8988T (cell line): ENCODE measurements around the gene RMND1.
A peak's percentile ranks its signal among the peaks of the same experiment; 100 is the strongest.
"Not testable (repeated sequence)": the region's sequence is repeated elsewhere in the genome, so short reads cannot be mapped to it uniquely, and the experiment has no call there.

Experiments used
- DNase-seq: peaks from one replicate; pipeline ENCODE4 v3.0.0; 2011

Gene RMND1

GRCh38 chr6:151413372-151414145 is 38.4 kb downstream of the RMND1 start:
- no peak for DNase-seq

DNA sequence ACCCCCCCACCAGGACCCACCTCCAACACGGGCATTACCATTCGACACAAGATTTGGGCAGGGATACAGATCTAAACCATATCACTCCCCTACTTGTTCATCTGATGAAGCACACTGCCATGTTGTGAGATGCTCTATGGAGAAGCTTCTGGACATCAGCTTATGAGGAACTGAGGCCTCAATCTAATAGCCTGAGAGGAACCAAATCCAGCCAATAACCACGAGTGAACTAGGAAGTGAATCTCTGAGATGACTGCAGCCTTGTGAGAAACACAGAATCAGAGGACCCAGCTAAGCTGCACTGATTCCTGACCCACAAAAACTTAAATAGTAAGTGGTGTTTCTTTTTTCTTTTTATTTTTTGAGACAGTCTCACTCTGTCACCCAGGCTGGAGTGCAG is 39.0 kb downstream of the RMND1 start:
- no peak for DNase-seq

DNA sequence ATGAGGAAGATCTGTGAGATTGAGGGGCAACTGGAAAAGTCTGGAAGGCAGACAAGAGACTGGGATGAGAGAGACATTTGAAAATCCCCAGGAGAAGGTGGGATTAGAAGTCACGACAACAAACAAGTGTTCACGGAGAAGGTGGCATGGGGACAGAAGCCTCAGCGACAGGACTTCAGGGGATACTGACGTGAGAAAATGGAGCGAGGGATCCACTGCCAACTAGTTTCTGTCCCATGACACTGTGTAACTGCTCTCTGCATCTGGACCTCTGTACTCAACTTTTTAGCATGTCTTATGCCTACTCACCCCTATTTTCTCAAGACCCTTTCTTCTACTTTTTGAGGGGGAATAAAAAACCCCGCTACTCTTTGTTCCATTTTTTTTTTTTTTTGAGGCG is 42.2 kb downstream of the RMND1 start:
- no peak for DNase-seq

DNA sequence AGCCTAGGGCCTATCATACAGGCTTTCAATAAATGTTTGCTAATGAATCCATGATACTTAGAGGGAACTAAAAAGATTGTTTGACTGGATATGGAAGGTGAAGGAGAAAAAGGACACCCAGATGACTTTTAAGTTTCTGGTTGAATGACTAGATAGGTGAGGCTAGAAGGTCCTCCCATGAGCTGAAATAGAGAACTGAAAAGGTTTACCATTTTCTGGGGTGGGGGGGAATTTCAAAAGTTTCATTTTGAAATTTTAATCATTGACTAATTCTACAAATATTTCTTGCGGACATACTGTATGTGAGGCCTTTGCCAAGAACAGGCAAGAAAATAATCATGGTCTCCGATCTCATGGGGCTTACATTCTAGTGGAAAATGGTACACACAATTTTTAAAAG is 42.7 kb downstream of the RMND1 start:
- no peak for DNase-seq

DNA sequence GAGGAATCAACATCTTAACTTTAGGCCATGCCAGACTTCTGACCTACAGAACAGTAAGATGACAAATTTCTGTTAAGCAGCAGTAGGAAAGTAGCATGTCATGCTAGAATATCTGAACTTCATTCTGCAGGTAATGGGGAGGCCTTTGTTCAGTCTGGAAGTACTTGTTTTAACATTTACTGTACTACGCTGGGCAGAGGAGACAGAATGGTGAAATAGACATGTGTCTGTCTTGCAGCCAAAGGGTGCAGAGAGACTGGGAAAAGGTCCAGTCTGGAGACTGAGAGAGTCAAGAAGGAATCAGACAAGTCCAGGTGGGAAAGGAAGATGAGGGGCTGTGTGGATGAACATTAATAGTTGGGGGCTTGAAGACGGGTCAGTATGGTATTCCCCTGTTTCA is 43.1 kb downstream of the RMND1 start:
- DNase-seq = no peak

DNA sequence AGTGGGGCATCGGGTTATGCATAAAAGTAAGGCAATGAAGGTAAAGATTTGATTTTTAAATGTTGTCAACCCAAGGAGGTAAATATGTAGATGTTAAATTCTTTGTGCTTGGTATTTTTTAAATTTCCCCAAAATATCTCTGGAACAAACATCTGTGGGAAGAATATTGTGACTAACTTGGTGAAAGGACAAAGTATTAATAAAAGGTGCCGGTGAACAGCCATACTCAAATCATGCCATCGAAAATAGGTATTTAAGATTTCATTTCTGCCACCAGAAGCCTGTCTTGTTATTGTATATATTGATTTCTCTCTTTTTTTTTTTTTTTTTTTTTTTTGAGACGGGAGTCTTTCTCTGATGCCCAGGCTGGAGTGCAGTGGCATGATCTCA is 48.0 kb downstream of the RMND1 start:
- DNase-seq = no peak

GRCh38 chr6:151402228-151402627 is 49.7 kb downstream of the RMND1 start:
- no peak for DNase-seq

DNA sequence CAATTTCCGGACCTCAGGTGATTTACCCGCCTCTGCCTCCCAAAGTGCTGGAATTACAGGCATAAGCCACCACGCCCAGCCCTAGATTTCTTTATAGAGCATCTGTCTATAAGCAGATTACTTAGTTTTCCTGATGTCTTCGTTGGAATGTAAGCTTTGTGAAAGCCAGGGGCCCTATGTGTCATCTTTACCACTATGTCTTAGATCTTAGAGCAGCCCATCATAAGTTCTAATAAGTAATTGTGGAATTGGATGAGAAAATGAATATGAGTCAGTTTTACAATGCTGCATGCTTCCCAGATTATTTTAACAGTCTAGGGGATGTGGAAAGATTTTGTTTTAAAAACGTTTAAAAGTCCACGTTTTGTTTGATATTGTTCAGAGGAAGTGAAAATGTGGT is 51.5 kb downstream of the RMND1 start:
- DNase-seq = no peak

GRCh38 chr6:151399679-151400078 is 52.2 kb downstream of the RMND1 start:
- no peak for DNase-seq

DNA sequence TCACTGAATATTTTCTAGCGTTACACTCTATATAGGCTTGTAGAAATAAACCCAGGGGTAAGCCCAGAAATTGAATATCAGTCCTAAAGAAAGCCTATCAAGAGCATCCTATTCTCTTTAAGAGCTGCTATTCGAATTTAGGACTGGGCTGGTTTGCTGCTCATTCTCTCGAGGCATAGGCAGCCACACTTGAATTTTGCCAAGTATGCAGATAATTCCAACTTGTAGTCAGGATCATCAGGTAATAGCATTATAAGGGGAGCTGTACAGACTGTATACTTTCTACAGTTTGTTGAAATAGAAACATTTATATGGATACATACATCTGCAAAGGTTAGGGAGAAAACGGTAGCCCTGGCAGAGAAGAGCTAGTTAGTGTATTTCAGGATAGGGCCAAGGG is 58.5 kb downstream of the RMND1 start:
- DNase-seq = no peak

DNA sequence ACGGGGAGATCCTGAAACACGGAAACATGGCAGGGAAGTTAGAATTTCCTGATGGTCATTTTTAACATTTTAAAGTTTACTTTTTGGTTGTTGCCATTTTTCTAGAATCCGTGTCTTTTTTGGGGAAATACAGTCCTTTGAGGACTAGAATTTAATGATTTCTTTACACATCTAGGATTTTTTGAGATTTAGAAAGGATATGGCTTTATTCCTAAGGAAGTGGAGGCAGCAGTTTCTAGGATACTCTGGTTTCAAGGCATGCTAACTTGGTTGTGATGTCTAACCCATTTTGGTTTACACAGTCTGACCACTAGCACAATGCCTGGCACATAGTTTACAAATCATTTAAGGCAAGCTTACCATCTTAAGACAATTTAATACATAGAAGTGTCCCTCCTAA is 59.5 kb downstream of the RMND1 start:
- DNase-seq = no peak

GRCh38 chr6:151391471-151392413 is 60.2 kb downstream of the RMND1 start, which contains the start of gene ZBTB2:
ZBTB2 (minus strand) TSS chr6:151391559; CDS start chr6:151373637, 17,922 bp downstream.
- peak; percentile 37 for DNase-seq

GRCh38 chr6:151390851-151391470 is 61.0 kb downstream of the RMND1 start:
- DNase-seq = peak; percentile 46

DNA sequence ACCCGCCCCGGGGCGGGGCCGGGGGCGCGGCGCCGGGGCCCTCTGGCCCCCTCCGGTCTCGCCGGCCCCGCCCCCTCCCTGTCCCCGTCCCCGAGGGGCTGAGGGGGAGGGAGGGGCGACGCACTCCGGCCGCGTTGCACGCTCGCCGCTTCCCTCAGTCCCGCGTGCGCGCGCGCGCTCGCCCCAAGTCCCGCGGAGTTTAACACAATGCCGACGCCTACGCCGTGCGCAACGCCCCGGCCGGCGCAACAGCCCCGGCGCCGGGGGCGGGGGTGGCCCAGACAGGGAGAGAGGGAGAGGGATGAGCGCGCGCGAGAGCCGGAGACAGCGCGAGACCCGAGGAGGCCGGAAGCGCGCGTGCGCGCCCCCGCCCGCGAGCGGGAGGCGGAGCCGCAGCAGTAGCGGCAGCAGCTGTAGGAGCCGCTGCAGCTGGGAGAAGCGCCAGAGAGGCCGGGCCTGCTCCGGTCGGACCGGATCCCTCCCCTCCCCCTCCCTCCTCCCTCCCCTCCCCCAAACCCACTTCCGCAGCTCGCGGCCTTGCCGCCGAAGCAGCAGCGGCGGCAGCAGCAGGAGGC is 61.6 kb downstream of the RMND1 start:
- peak; percentile 92 for DNase-seq

- DNase-seq = no peak
Measured at GRCh38 chr6:151389618-151390275, 62.2 kb downstream of the RMND1 start.

DNA sequence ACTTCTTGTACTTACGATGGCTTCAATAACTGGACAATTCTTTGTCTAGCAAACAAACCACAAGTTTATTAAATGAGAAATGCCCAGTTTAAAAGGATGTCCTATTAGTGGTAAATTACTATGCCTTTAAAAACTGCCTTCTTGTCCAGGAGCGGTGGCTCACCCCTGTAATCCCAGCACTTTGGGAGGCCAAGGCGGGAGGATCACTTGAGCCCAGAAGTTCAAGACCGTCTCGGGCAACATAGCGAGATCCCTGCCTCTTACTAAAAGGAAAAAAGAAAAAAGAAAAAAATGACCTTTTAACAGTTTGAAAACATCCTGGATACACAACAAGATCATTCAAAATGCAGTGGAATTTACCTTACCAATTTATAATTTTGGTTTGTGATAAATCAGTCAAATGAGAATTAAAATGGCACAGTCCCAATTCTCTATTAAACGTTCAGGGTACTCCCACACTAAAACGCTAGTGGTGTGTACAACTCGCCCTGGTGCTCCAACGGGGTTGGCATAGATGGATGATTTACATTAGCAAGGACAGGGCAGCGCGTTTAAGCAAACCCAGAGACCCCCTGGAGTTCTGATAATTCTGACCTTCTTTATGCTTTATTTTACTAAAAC is 62.8 kb downstream of the RMND1 start:
- no peak for DNase-seq

DNA sequence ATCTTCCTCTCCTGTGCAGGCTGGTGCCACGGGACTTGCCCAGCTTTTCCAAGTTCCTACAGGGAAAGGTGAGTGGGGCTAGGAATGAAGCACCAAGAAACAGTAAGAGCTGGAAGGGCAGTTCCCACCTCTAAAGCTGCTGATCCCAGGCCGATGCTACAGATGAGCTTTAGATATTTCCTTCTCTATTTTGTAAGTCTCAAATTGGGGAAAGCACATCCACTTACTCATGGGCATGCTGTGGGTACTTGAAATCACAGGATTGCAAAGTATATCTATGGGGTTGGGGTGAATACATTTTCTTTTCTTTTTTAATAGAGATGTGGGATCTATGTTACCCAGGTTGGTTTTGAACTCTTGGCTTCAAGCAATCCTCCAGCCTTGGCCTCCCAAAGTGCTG is 63.7 kb downstream of the RMND1 start:
- no peak for DNase-seq

DNA sequence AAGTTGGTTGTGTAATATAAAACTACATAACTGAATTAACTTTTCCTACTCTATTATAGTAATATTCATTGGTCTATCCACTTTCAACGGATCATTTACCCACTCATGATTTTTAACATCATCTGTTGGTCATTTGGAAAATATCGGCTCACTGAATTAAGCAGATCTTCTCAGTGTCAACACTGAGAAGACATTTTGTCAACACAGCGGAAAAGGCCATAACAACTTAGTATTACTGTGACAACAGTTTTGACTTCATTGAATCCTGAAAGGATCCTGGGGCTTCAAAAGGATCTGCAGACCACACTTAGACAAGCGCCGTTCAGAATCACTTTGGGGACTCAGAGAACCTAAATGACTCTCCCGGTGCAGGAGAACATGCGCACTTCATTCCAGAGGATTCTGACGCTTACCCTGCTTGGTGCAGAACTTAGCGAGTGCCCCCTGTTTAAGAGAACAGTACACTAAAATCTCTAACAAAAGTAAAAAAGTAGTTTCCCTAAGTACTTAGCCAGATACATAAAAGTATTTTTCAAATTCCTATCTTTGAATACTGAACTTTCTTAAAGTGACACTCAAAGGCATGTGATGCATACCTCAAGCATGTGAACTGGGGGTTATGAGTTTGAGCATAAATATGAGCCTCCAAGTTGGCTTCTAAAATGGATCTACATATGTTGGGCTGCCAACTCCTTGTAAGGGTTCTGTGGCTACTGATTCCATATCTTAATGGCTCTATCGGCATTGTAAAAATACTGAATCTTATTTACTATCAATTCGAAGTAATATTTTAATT is 64.6 kb downstream of the RMND1 start:
- DNase-seq = no peak

GRCh38 chr6:151385177-151385576 is 66.7 kb downstream of the RMND1 start:
- DNase-seq = no peak

DNA sequence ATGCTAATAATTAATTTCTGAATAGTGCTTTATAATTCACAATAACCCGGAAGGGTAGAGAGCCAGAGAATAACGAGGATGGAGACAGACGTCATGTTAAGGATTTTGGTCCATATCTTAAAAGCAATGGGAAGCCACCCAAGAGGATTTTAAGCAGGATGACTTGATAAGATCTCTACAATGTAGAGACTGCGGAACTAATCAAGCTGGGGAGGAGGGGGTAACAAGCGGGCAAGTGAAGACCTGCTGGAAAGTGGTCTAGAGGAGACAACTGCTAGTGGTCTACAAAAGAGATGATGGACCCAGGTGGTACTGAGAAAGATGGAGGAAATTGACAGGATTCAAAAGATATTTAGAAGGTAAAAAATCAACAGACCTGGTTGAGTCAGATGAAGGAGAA is 67.8 kb downstream of the RMND1 start:
- DNase-seq = no peak

DNA sequence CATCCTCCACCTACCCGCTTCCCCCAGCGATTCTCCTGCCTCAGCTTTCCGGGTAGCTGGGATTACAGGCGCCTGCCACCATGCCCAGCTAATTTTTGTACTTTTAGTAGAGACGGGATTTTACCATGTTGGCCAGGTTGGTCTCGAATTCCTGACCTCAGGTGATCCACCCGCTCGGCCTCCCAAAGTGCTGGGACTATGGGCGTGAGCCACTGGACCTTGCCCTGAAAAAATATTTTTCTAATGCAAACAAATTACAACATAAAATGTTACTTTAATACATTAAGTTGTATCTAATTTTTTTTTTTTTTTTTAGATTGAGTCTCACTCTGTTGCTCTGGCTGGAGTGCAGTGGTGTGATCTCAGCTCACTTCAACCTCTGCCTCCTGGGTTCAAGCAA is 69.3 kb downstream of the RMND1 start:
- DNase-seq = not testable (repeated sequence)
